Loucy (cell line): ENCODE data around the gene NIP7.
A peak's percentile ranks its signal among the peaks of the same experiment; 100 is the strongest.
"Not testable (repeated sequence)": the region's sequence is repeated elsewhere in the genome, so short reads cannot be mapped to it uniquely, and the experiment has no call there.

Experiments used
- H2AFZ ChIP-seq: fragments of 200-600 bp; sonication (generic); 2 replicates; pipeline ENCODE4 v1.6.0; 2016; ENCODE audit warnings: antibody characterized with exemption, mild to moderate bottlenecking, low read length, moderate library complexity
- H3F3A ChIP-seq: fragments of 200-600 bp; 2 replicates; pipeline ENCODE4 v1.6.0; 2016; ENCODE audit warnings: antibody characterized with exemption, low read depth, mild to moderate bottlenecking
- H3K27me3 ChIP-seq: fragments of 200-600 bp; sonication (generic); 2 replicates; pipeline ENCODE4 v1.6.1; 2014; ENCODE audit warnings: low read length, mild to moderate bottlenecking; ENCODE audit not compliant: insufficient read depth, poor library complexity, severe bottlenecking
- H3K36me3 ChIP-seq: fragments of 200-600 bp; sonication (generic); 2 replicates; pipeline ENCODE4 v1.6.1; 2016; ENCODE audit warnings: low read length; ENCODE audit not compliant: insufficient read depth
- H3K4me1 ChIP-seq: fragments of 200-600 bp; sonication (generic); 2 replicates; pipeline ENCODE4 v1.5.1; 2014; ENCODE audit warnings: low read length, mild to moderate bottlenecking; ENCODE audit not compliant: insufficient read depth, poor library complexity, severe bottlenecking
- H3K4me2 ChIP-seq: fragments of 200-600 bp; sonication (generic); 2 replicates; pipeline ENCODE4 v1.6.0; 2014; ENCODE audit warnings: antibody characterized with exemption, low read length, low read depth, mild to moderate bottlenecking; ENCODE audit not compliant: poor library complexity, severe bottlenecking
- H3K4me3 ChIP-seq: fragments of 200-600 bp; sonication (generic); 2 replicates; pipeline ENCODE4 v1.5.1; 2014; ENCODE audit warnings: low read length, mild to moderate bottlenecking, mixed read lengths; ENCODE audit not compliant: poor library complexity, severe bottlenecking
- H3K79me2 ChIP-seq: fragments of 200-600 bp; sonication (generic); 2 replicates; pipeline ENCODE4 v1.6.1; 2014; ENCODE audit warnings: low read length; ENCODE audit not compliant: insufficient read depth
- H3K9ac ChIP-seq: fragments of 200-600 bp; sonication (generic); 2 replicates; pipeline ENCODE4 v1.6.0; 2014; ENCODE audit warnings: mild to moderate bottlenecking, low read depth, low read length, moderate library complexity; ENCODE audit not compliant: poor library complexity, severe bottlenecking
- H3K9me2 ChIP-seq: fragments of 200-600 bp; sonication (generic); replicated peaks from 2 replicates; pipeline ENCODE4 v1.6.1; 2016; ENCODE audit warnings: low read depth, low read length, mixed read lengths
- H3K9me3 ChIP-seq: fragments of 200-600 bp; sonication (generic); 2 replicates; pipeline ENCODE4 v1.6.1; 2014; ENCODE audit warnings: mild to moderate bottlenecking, antibody characterized with exemption, low read length, low read depth; ENCODE audit not compliant: insufficient read depth
- H4K20me1 ChIP-seq: fragments of 200-600 bp; sonication (generic); 2 replicates; pipeline ENCODE4 v1.6.0; 2014; ENCODE audit warnings: antibody characterized with exemption, low read length, mild to moderate bottlenecking; ENCODE audit not compliant: insufficient read depth, poor library complexity, severe bottlenecking
- CTCF ChIP-seq: fragments of 200-600 bp; sonication (generic); conservative IDR thresholded peaks from 2 replicates; pipeline ENCODE4 v1.5.1; 2014; ENCODE audit warnings: mild to moderate bottlenecking, antibody characterized with exemption, low read length
- EZH2phosphoT487 ChIP-seq: fragments of 200-600 bp; IDR thresholded peaks from 2 replicates; pipeline ENCODE4 v1.6.1; 2018; ENCODE audit warnings: antibody characterized with exemption, mild to moderate bottlenecking, moderate library complexity, borderline replicate concordance

The NIP7 gene

GRCh38 chr16:69339289-69340094 is at the start of gene NIP7, which contains the start of gene COG8:
TSS of gene NIP7 (plus strand) at chr16:69339772. CDS start at chr16:69339830, 58 bp downstream.
TSS of gene COG8 (minus strand) at chr16:69339564. CDS start at chr16:69339552, 12 bp downstream.
- Histone ChIP-seq H3K79me2 (peaks cover 52% of the 10 kb centered on the region), H3K9me2 (no peaks in the 10 kb centered on the region), H2AFZ (peak within 1 kb of the TSS; percentile 72), H4K20me1 (peaks cover 3% of the 10 kb centered on the region), H3K9me3 (no peaks in the 10 kb centered on the region), H3K9ac (peak within 1 kb of the TSS; percentile 88), H3F3A (no peaks in the 10 kb centered on the region), H3K4me3 (peak within 1 kb of the TSS; percentile 83), H3K27me3 (no peaks in the 10 kb centered on the region), H3K36me3 (peaks cover 12% of the 10 kb centered on the region; the same call in 1 of the 2 replicates), H3K4me1 (peaks cover 31% of the 10 kb centered on the region), H3K4me2 (peak within 1 kb of the TSS; percentile 97)
- peak; percentile 71 for TF ChIP-seq CTCF
- no peak for TF ChIP-seq EZH2phosphoT487

GRCh38 chr16:69291657-69292056 is 47.9 kb upstream of the NIP7 start:
- not testable (repeated sequence) for H3K79me2 ChIP-seq, H3K9me3 ChIP-seq, H2AFZ ChIP-seq, H3K9ac ChIP-seq, H3K27me3 ChIP-seq, H3K36me3 ChIP-seq, H3K4me2 ChIP-seq, H4K20me1 ChIP-seq, H3K9me2 ChIP-seq, H3K4me1 ChIP-seq, H3K4me3 ChIP-seq, H3F3A ChIP-seq

- Histone ChIP-seq H3K9me2 (no peaks in the 10 kb centered on the region), H3K27me3 (no peaks in the 10 kb centered on the region)
- no peak for TF ChIP-seq CTCF
- TF ChIP-seq EZH2phosphoT487, result no peak
These were observed 46.2 kb upstream of the NIP7 start for GRCh38 chr16:69293401-69293800.

More at GRCh38 chr16:69293401-69293800, 46.2 kb upstream of the NIP7 start:
- Histone ChIP-seq H3F3A (no peaks in the 10 kb centered on the region), H2AFZ (no peak overlapping the region), H3K4me1 (no peaks in the 10 kb centered on the region), H3K9me3 (no peaks in the 10 kb centered on the region), H3K4me2 (no peak overlapping the region), H3K36me3 (no peaks in the 10 kb centered on the region), H3K4me3 (no peak overlapping the region), H4K20me1 (no peaks in the 10 kb centered on the region), H3K9ac (no peak overlapping the region), H3K79me2 (no peaks in the 10 kb centered on the region)
